Activated CD4-positive, alpha-beta T cell treated with anti-CD3 and anti-CD28 coated beads for 1 hour (primary cell): ENCODE data around the gene CCDC12.

ENCODE experiments used
- DNase-seq: peaks from one replicate; pipeline ENCODE4 v3.0.0-alpha.2; 2020

The CCDC12 gene

DNA sequence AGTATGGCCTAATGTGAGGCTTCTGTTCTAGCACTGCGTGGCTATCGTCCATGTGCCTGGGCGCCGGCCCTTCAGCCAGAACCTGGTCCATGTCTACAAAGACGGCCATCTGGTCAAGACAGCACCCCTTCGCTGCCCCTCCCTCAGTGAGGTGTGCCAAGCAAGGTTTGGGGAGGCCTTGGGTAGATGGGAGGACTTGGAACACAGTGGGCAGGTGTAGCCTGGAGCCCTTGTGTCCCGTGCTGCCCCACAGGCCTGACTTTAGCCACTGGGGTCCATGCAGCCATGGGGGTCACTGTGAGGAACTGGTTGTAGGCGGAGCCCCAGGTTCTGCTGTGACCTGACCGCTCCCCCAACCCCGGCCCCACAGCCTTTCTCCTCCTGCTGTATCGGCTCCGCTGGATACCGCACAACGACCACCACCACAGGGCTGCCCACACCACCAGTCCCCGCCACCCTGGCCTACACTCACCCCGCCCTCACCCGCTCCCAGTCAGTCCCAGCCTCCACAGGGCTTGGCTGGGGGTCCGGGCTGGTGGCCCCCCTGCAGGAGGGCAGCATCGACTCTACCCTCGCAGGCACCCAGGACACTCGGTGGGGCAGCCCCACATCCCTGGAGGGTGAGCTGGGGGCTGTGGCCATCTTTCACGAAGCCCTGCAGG is 19.5 kb upstream of the CCDC12 start:
- DNase-seq: no peak

DNA sequence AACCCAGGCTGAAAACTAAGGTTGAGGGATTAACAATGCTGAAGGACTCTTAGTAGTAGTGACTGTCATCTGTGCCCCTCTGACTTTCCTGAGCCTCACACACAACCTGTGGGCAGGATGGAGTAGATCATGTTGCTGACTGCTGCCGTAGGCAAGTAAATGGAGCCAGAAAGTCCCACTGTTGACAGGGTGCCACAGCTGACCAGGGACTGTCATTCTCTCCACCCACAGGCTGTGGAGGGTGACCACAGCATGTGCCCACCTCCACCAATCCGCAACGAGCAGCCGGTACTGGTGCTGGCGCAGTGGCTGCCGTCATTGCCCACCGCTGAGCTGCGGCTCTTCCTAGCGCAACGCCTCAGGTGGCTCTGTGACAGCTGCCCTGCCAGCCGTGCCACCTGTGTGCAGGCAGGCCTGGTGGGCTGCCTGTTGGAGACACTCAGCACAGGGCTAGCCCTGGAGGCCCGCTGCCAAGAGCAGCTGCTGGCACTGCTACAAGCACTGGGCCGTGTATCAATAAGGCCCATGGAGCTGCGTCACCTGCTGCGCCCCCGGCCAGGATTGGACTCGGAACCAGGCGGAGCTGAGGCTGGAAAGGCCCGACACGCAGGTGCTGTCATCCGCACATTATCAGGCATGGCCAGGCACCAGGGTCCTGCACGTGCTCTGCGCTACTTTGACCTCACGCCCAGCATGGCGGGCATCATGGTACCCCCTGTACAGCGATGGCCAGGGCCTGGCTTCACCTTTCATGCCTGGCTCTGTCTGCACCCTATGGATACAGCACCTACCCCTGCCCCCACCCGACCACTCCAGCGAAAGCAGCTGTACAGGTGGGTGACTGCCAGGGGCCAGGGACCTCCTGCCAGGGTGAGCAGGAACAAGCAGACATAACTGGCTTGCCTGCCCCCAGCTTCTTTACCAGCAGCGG is 18.5 kb upstream of the CCDC12 start:
- no peak for DNase-seq

DNA sequence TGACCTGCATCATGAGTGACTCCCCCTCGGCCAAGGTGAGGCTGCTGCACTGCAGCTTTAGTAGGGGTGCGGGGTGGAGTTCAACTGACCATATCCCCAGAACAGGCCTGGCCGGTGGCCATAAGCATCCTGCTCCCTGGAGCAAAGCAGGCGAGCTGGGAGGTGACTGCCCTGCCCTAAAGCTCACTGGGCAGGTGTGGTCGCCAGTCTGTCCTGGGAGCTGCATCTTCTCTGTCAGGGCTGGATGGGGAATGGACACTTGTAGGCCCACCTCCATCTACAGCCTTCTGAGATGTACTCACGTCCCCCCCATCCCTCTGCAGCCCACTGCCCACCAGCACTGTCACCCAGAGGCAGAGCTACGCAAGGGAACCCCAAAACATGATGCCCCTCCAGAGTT is 17.4 kb upstream of the CCDC12 start:
- no peak for DNase-seq

DNA sequence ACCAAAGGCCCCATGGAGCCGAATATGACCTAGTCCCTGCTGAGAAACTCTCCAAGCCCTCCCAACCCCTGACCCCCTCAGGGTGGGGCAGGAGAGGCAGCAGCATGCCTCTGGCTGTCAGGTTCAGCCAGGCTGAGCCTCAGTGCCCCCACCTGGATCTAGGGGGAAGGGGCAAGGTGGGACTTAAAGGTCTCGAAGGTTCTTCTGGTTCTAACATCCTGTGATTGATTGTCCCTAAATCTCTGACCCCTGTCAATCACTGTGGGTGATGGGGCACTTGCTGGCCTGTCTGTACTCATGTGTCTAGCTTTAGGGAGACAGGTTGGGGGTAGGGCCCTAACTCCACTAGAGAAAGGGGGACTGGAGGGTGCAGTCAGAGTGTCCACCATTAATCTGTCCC is 16.7 kb upstream of the CCDC12 start:
- no peak for DNase-seq

DNA sequence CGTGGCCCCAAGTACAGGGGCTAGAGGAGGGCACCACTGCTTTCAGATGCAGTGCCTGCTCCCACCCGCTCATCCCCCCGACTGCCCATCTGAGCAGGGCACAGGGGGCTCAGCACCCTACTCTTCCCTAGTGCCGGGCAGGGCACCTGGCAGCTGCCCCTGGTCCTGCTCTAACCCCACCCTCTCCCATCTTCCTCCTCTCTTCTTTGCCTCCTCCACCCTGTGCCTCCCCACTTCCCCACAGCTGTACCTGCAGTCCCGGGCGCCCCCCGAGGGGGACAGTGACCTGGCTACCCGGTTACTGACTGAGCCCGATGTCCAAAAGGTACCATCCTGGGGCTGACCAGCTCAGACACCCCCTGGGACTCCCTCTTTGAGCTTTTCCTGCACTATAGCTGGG is 15.7 kb upstream of the CCDC12 start:
- no peak for DNase-seq

DNA sequence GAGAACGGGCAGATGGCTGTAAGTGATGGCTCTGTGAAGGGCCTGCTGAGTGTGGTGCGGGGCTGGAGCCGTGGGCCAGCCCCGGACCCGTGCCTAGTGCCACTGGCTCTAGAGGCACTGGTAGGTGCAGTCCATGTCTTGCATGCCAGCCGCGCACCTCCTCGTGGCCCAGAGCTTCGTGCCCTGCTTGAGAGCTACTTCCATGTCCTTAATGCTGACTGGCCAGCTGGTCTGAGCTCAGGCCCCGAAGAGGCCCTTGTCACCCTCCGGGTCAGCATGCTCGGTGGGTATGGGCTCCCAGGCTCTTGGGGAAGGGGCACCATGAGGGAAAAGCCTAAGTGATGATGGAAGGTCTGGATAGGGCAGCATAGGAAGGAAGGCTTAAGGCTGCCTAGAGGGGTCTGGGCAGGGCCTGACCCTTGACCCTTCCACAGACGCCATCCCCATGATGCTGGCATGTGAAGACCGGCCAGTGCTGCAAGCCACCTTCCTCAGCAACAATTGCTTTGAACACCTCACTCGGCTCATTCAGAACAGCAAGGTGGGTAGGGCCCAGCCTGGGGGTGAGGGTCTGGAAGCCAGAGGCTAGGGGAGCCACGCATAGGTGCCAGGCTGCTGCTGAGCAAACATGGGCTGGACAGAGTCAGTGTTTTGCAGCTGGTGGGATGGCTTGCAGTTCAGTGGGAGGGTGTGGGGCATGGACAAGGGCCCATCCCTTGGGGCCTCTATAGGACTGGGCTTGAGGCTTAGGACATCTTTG is 15.0 kb upstream of the CCDC12 start:
- no peak for DNase-seq

DNA sequence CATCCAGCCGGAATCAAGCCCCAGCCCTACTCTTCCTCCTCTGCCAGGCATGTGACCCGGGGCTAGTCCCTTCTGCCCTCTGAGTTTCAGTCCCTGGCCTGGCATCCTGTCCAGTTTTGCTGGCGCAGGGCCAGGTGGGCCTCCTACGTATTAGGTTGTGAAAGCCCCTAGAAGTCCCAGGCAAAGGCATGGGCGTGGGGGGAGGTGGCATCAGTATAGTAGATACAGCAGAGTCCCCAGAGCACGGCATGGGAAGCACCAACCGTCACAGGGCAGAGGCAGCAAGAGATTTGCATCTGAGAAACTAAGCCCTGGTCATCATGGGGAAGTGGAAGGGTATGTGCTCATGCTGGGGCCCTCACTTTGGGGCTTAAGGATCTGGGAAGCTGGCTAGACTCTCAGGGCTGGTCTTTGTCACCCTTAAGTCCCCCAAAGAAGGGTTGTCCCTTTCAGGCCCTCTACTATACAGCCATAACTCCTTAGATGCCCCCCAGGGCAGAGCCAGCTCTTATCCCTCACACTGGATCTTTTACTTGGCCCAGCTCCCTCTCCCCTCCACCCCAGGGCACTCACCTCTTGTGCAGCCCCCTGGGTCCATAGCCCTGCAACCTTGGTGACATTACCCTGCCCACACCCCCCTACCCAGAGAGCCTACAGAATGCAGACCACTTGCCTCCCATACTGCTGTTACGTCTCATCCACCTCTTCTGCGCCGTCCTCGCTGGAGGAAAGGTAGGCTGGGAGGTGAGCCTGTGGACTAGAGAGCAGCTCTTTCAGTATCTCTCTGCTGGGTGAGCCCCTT is 14.2 kb upstream of the CCDC12 start:
- no peak for DNase-seq

DNA sequence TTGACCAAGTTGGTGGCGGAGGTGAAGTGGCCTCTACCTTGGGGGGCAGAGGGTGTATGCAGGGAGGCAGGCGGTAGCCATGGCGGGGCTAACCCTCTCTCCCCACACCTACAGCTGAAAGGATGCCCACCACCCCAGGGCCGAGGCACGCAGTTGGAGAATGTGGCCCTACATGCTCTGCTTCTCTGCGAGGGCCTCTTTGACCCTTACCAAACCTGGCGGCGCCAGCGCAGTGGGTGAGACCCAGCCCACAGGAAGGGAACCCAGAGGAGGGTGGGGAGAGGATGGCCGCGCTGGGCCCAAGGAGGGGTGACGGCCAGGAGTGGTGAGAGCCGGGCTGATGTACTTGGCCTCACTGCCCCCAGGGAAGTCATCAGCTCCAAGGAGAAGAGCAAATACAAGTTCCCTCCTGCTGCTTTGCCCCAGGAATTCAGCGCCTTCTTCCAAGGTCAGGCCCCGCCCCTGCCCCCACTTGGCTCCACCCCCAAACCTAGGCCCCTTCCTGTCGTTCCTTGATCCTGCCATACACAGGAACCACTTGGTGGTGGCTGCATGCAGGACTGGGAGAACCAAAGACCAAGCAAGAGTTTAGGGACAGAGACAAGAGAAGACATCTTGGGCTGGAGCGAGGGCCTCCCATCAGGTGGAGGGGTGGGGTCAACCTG is 12.7 kb upstream of the CCDC12 start:
- no peak for DNase-seq

DNA sequence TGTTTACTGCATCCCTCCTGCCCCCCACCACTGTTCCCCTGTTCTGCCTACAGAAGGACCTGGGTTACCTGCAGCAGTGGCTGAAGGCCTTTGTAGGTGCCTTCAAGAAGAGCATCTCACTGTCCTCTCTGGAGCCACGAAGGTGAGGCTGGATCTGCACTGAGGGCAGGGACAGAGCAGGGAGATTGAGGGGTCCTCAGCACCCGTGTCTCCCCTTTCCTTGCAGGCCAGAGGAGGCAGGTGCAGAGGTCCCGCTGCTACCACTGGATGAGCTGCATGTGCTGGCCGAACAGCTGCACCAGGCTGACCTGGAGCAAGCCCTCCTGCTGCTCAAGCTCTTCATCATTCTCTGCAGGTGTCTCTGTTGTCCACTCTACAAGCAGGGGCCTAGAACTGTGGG is 12.1 kb upstream of the CCDC12 start:
- DNase-seq: no peak

DNA sequence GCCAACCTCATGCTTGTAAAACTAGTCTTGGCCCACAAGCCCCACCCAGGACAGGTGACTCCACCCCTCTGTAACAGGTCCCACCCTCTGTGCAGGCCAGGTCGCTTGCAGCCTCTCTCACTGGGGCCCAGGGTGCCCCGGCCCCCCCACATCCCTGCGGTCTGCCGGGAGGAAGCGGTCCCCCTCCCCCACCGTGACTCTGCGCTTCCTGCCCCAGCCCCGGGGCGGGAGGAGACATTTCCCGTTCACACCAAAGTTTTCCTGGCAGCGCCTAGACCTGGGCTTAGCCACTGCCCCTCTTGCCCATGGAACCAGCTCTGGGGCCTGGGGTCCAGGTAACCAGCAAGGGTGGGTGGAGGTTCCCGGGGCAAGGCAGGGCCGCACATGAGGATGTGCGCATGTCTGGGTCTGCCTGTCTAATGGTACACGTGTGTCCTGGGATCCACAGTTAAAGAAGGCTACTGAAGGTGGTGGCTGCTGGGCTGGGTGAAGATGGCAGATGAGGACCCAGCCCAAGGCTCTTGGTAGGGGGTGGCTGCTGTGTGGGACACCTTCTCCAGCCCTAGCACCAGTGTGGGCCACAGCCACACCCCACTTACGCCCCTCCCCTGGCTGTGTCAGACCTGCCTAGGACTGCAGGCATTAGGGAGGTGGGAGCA is 11.3 kb upstream of the CCDC12 start:
- peak; percentile 77 for DNase-seq

DNA sequence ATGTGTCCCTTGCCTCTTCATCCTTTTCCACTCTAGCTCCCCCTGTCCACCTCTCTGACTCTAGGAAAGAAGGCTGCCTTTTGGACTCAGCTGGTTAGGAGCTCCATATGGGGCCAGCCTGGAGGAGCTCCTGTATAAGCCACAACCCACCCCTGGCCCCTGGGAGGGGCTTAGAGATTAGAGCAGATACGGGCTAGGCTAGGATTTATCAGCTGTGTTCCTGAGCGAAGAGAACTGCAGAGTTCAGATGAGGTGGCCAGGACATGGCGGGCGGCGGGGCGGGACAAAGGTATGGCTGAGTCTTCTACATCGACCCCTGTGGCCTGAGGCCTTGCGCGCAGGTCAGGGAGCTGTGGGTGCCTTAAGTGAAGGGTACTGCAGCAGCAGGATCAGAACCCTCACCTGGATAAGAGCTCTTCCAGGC is 10.8 kb upstream of the CCDC12 start:
- DNase-seq: no peak

DNA sequence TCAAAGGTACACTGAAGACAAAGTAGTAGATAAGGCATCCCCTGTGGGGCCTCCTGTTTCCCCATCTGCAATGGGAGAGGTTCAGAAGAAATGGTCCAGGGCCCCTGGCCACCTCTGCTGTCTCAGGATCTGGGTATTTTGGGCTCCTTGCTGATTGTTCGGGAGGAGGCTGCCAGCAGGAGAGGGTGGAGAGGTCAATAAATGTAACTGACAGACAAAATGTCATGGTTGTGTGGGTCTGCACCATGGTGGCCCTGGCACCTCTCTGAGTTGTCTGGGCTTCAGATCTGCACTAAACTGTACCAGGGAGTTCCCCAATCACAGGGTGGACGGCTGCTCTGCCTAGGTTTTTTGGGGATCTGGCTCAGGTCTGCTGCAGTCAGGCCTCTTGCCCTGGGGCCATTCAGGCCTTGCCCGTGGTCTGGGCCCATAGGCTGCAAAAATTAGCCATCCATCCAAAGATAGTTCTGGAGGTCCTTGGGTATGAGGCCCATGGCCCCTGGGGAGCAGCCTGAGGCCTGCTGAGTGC is 10.3 kb upstream of the CCDC12 start:
- no peak for DNase-seq

DNA sequence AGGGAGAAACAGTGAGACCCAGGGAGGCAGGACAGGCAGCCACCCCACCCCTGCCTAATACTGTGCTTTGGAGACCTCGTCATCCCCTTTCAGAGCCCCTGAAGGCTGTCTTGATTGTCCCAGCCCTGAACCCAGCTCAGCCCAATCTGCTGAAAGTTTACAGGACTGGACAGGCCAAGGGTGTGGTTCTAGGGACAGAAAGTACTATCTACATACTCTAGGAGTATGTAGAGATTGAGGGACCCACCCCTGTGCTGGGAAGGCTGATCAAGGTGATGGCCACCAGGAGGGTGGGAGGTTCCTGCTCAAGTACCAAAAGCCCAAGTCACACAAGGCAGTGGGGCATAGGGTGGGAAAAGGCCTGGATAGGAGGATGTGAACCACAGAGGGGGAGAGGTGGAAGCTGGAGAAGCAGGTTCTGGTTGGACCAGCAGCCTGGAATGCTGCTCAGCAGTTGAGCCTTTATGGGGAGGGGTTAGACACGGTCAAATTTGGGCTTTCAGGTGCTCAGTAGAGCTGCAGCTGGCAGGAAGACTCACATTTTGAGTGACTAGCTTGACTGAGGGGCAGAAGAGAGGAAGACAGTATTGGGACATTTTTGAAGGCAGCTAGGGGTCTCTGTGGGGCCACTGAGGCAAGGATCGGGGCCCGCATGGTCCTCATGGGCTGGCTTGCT is 9.6 kb upstream of the CCDC12 start:
- DNase-seq: no peak

DNA sequence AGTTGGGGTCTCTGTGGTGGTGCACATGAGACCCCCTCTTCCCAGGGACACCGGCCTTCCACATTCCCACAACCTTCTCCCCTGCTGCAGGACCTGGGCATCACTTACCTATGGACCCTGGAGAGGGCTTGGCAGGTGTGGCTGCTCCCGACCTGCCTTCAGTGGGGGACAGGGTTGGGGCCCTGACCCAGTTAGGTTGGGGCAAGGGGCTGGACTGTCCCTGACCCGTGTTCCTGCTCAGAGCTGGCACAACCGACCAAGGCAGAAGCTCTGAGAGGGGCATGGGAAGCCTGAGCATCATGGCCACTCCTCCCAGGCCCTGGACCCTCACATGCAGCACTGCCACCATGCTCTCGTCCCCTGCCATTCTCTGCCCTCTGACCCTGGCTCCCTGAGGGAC is 9.0 kb upstream of the CCDC12 start:
- no peak for DNase-seq

DNA sequence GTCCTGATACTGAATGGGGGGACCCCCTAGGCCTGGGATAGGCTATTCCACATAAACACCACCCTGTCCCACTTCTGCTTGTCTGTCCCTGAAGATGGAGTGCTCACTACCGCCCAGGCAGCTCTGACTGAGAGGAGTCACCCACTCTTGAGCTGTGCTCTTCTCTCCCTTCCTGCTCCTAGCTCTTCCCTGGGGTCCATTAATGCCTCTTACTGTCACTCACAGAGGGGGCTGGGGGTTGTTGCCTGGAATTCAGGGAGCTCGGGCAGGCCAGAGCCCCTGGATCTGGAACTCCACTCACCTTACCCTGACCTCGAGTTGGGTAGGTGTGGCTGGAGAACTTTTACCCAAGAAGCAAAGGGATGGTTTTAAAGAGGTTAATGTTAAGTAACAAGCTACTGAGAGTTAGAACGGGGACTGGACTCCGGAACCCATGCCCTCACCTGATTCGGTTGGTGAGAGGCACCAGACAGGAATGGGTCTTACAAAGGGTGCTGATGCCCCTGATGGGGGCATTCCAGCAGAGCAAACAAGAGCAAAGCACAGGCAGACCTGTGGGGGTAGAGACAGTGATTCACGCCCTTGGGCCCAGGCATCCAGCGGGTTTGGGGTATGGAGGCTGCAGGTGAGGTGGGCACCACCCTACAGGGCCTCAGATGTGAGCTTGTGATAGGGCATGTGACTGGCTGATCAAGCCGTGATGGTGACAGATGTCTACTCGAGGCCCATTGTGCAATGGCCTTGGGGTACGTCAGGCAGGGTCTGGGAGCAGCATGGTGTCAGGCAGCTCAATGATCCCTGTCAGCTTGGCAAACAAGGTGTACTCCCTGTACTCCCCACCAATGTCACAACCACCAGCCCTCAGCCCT is 8.3 kb upstream of the CCDC12 start:
- DNase-seq: no peak

DNA sequence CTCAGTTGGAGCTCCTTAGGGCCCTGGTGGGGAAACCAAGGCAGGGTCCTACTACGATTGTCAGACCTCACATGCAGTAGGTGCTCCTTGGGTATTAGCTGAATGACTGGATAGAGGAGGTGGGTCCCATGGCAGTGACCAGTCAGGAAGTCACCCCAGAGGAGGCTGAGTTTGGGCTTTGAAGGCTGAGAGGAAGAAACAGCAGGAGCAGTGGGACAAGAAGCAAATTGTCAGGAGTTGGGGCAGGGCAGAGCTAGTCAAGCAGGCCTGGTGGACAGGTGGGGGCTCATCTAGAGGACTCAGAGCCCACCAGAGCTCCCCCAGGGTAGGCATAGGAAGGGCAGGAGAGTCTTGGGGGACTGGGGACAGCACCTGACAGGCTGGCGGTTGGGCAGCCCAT is 6.0 kb upstream of the CCDC12 start:
- no peak for DNase-seq

DNA sequence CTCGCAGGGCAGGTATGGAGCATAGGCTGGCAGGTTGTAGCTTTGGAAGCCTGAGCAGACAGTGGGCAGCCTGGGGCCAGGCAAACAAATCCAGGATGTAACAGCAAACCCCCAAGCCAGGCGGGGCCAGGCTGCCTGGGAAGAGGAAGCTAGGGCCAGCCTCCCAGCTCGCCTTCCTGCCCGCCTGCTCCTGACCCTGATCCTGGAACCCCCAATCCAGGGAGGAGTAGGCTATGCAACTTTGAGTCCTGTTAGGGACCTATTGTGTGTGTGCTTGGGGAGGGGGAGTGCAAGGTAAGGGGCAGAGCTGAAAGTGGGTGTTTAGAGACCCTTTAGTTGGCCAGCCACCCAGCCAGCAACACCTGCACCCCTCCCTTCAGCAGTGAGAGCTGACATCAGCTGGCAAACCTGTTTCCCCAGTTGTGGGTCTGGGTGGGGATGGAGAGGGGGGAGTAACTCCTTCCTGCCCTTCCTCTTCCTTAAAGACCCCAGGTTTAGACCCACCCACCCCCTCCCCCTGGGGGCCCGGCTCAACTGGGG is 5.5 kb upstream of the CCDC12 start:
- DNase-seq: no peak

DNA sequence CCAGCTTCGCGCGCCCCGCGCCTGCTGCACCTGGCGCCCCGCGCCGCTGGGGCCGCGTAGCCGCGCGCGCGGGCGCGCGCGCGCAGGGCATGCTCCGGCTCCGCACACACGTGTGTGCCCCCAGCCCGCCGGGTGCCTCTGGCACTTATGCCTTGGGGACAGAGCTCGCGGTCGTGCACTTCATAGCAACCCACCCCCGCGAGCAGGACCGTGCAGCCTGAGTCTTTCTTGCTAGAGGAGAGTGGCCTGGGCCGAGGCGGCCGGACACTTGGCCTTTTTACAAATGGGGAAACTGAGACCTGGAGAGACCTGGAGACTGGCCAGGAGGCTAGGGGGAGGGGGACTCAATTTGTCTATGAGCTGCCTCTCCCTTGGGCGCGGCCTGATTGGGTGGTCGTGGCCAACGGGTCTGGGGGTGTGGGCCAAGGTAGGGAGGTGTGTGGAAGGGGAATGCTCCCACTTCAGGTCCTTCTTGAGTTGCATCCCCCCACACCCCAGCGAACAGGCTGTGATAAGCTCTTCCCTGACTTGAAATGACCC is 3.5 kb upstream of the CCDC12 start:
- no peak for DNase-seq
